ENCODE measurements around the gene KCNIP4. TPM values are rescaled to one million over a fixed set of nuclear protein-coding genes. Genes with fewer than 3 reads are reported as not detected.

Gene KCNIP4
- total and polyA plus RNA-seq, 2 of the 8 experiments (the other 6 are each of a cell fraction or from before 2014, with no cell fraction given): 0.06 TPM; not detected in 1

DNA sequence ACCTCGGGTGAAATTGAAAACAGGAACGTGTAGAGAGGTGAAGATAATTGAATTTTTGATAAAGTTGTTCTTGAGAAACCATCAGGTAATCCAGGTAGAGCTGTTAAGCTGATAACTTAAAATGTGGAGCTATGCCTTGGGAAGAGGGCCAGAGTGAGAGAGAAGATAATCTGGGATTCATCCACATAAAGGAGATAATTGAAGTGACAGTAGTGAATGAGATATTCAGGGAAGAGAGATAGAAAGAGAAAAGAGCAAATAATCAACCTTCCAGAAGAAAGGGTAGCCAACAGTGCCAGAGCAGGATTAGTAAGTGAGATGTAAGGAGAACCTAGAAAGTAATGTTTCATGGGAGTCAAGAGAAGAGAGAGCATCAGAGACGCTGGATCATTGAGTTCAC, 950.7 kb downstream of the KCNIP4 start:
- Histone ChIP-seq H3K4me3 (ENCODE audit: extremely low read depth in 1 of 4, insufficient read depth in 2 of 4, low read depth in 3 of 4, low read length in 4 of 4) (no peak overlapping the region), H2BK12ac (ENCODE audit: low read depth, low read length) (no peak overlapping the region), H3K79me2 (ENCODE audit: control insufficient read depth in 1 of 2, insufficient read depth in 2 of 2, low read length in 2 of 2) (no peaks in the 10 kb centered on the region), H3K27ac (ENCODE audit: low read depth, low read length) (no peak overlapping the region), H3K4me1 (replicated peaks in 1 of 4; ENCODE audit: control insufficient read depth in 3 of 4, insufficient read depth in 4 of 4, low read length in 3 of 4) (no peaks in the 10 kb centered on the region), H3K23ac (ENCODE audit: insufficient read length) (no peak overlapping the region), H2AFZ (ENCODE audit: low read length) (no peak overlapping the region), H3K36me3 (ENCODE audit: control insufficient read depth in 2 of 4, insufficient read depth in 4 of 4, low read length in 3 of 4) (no peaks in the 10 kb centered on the region), H4K91ac (replicated peaks; ENCODE audit: insufficient read length, low read length) (no peak overlapping the region), H2BK5ac (ENCODE audit: low read depth, low read length) (no peak overlapping the region), H3K56ac (replicated peaks; ENCODE audit: insufficient read length, low read depth, low read length) (no peak overlapping the region), H3K9me3 (ENCODE audit: insufficient read depth in 2 of 2, low read depth in 1 of 2, low read length in 1 of 2) (peaks cover 0 to 4% of the 10 kb centered on the region in 2 experiments; a peak in 1 of 4 replicates), H3K14ac (ENCODE audit: insufficient read length) (no peak overlapping the region), H4K20me1 (replicated peaks in 1 of 2; ENCODE audit: control insufficient read depth in 1 of 2, insufficient read depth in 2 of 2, low read length in 2 of 2) (no peaks in the 10 kb centered on the region), H3K4ac (replicated peaks; ENCODE audit: insufficient read length, low read depth, low read length) (no peak overlapping the region), H4K8ac (ENCODE audit: extremely low read depth, insufficient read depth, low read length) (no peak overlapping the region), H2BK120ac (replicated peaks; ENCODE audit: low read depth, low read length) (no peak overlapping the region), H3K27me3 (replicated peaks in 1 of 4; ENCODE audit: control insufficient read depth in 3 of 4, extremely low read depth in 1 of 4, insufficient read depth in 3 of 4, low read length in 3 of 4) (no peaks in the 10 kb centered on the region), H3K18ac (ENCODE audit: extremely low read depth, low read length) (no peak overlapping the region), H3K9ac (replicated peaks in 1 of 4; ENCODE audit: extremely low read depth in 1 of 4, low read depth in 3 of 4, low read length in 3 of 4) (no peak overlapping the region), H4K5ac (ENCODE audit: insufficient read length, low read depth, low read length) (no peak overlapping the region), H3K79me1 (ENCODE audit: low read depth, low read length) (no peaks in the 10 kb centered on the region), H2AK5ac (ENCODE audit: low read depth, low read length) (no peak overlapping the region), H3K23me2 (ENCODE audit: low read depth, low read length) (no peaks in the 10 kb centered on the region), H3K4me2 (ENCODE audit: insufficient read depth in 1 of 2, low read depth in 2 of 2, low read length in 2 of 2) (no peak overlapping the region), H2BK15ac (ENCODE audit: low read length) (no peak overlapping the region), H2BK20ac (ENCODE audit: low read length) (no peak overlapping the region)
- 95% methylated on average over 3 of the region's 3 CpGs; no CpG with 5 or more reads in 1 of the 2 experiments for WGBS, 2 experiments (ENCODE audit: extremely low coverage in 1 of 2, insufficient coverage in 1 of 2, insufficient read length in 1 of 2, insufficient replicate concordance in 2 of 2, low coverage in 1 of 2, low lambda C conversion rate in 2 of 2, missing lambda C conversion rate in 1 of 2)
- ChIA-PET POLR2A (ENCODE audit: partially characterized antibody) (no interaction called here), CTCF (ENCODE audit: partially characterized antibody) (no interaction called here)
- DNase-seq (ENCODE audit: low read depth in 1 of 2, low spot score in 2 of 2) (no peak), FAIRE-seq (no peak)
- no peak for TF ChIP-seq RXRA (IDR thresholded peaks at IDR 0.05; ENCODE audit: insufficient read depth, low read depth, low read length)
- TF ChIP-seq SP1 (IDR thresholded peaks at IDR 0.05; ENCODE audit: low read depth, low read length): no peak
- no peak for TF ChIP-seq HDAC6 (IDR thresholded peaks at IDR 0.05; ENCODE audit: low read depth, low read length)
- TF ChIP-seq, protein P1, sequence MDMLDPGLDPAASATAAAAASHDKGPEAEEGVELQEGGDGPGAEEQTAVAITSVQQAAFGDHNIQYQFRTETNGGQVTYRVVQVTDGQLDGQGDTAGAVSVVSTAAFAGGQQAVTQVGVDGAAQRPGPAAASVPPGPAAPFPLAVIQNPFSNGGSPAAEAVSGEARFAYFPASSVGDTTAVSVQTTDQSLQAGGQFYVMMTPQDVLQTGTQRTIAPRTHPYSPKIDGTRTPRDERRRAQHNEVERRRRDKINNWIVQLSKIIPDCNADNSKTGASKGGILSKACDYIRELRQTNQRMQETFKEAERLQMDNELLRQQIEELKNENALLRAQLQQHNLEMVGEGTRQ (IDR thresholded peaks at IDR 0.05; ENCODE audit: low read length): no peak
- no peak for TF ChIP-seq ZNF274 (IDR thresholded peaks at IDR 0.05; ENCODE audit: borderline replicate concordance, extremely low read depth, low read length)
- TF ChIP-seq RBBP5 (IDR thresholded peaks at IDR 0.05; ENCODE audit: borderline replicate concordance, low read depth, low read length): no peak
- no peak for TF ChIP-seq EGR1 (IDR thresholded peaks at IDR 0.05; ENCODE audit: borderline replicate concordance, low read depth, low read length)
- TF ChIP-seq CHD1 (IDR thresholded peaks at IDR 0.05; ENCODE audit: low read depth, low read length): no peak
- TF ChIP-seq NANOG (IDR thresholded peaks at IDR 0.05; ENCODE audit: insufficient read depth, low read depth, low read length, poor library complexity, severe bottlenecking): no peak
- TF ChIP-seq EP300 (IDR thresholded peaks at IDR 0.05; ENCODE audit: borderline replicate concordance in 1 of 2, low read depth in 2 of 2, low read length in 2 of 2): no peak
- TF ChIP-seq FOSL1 (IDR thresholded peaks at IDR 0.05; ENCODE audit: insufficient read depth, low read depth, low read length): no peak
- TF ChIP-seq ASH2L (IDR thresholded peaks at IDR 0.05; ENCODE audit: low read length): no peak

All from H1 (cell line).